Panc1 (cell line): ENCODE measurements around the gene PLK1.

Experiments
- CTCF ChIP-seq: fragments of 450-650 bp; IDR thresholded peaks from 2 replicates; pipeline ENCODE4 v1.5.1; 2017; ENCODE audit warnings: mild to moderate bottlenecking
- REST ChIP-seq, 2 experiments: IDR thresholded peaks; 2 replicates each; pipeline ENCODE4 v1.6.1; 2011 to 2012; ENCODE audit warnings: low read depth in 2 of 2, control low read depth in 1 of 2, low read length in 1 of 2, mild to moderate bottlenecking in 1 of 2, moderate library complexity in 1 of 2; ENCODE audit not compliant: insufficient read depth in 1 of 2

- TF ChIP-seq CTCF (no peak), REST (IDR thresholded peaks at IDR 0.05; ENCODE audit: insufficient read depth in 1 of 2, low read depth in 2 of 2, low read length in 1 of 2) (no peak)
These were observed 9.8 kb upstream of the PLK1 start for GRCh38 chr16:23668873-23669272.
